HCT116 (cell line): Measurements from ENCODE around the gene GAB2.

Source experiments
- POLR2A ChIP-seq: IDR thresholded peaks from 2 replicates; pipeline ENCODE4 v1.7.0; 2011; ENCODE audit warnings: borderline replicate concordance; ENCODE audit not compliant: insufficient read depth, insufficient read length; ENCODE audit errors: extremely low read depth
- TF ChIP-seq, protein P1 (sequence below), 3 experiments: fragments of 200-600 bp in 1 of 3; sonication (generic) in 1 of 3; IDR thresholded peaks in 2 of 3; conservative IDR thresholded peaks in 1 of 3; 2 replicates each; pipeline ENCODE4 v1.5.1; 2012 to 2017; ENCODE audit warnings: low read depth in 2 of 3, low read length in 2 of 3, antibody characterized with exemption in 1 of 3, borderline replicate concordance in 1 of 3, control low read depth in 1 of 3, mild to moderate bottlenecking in 1 of 3, mixed read lengths in 1 of 3, mixed run types in 1 of 3, moderate library complexity in 1 of 3; ENCODE audit not compliant: insufficient read depth in 1 of 3
- TF ChIP-seq, protein P2 (sequence below): IDR thresholded peaks from 2 replicates; pipeline ENCODE4 v1.6.1; 2012

DNA sequence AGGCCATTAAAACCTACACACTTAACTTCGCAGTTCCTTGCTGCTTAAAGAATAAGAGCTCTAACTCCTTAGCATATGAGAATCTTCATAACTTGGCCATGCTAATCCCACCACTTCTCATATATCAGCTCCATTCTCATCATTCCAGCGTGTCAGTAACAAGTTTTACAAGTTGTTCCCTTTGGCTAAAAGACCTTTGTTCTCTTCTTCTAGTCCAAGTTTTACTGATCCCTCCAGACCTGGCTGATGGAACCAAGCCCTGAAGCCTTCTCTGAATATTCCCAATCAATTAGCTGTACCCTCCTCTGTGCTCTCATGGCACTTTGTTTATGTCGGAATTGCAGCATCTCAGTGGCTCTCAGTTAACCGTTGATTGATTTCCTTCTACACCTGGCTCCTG, 35.8 kb downstream of the GAB2 start:
- TF ChIP-seq, protein P1, sequence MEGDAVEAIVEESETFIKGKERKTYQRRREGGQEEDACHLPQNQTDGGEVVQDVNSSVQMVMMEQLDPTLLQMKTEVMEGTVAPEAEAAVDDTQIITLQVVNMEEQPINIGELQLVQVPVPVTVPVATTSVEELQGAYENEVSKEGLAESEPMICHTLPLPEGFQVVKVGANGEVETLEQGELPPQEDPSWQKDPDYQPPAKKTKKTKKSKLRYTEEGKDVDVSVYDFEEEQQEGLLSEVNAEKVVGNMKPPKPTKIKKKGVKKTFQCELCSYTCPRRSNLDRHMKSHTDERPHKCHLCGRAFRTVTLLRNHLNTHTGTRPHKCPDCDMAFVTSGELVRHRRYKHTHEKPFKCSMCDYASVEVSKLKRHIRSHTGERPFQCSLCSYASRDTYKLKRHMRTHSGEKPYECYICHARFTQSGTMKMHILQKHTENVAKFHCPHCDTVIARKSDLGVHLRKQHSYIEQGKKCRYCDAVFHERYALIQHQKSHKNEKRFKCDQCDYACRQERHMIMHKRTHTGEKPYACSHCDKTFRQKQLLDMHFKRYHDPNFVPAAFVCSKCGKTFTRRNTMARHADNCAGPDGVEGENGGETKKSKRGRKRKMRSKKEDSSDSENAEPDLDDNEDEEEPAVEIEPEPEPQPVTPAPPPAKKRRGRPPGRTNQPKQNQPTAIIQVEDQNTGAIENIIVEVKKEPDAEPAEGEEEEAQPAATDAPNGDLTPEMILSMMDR (IDR thresholded peaks at IDR 0.05 in 2 of 3, conservative IDR thresholded peaks at IDR 0.05 in 1 of 3; ENCODE audit: borderline replicate concordance in 1 of 3, insufficient read depth in 1 of 3, low read depth in 2 of 3, low read length in 2 of 3): no peak
- no peak for TF ChIP-seq POLR2A
- TF ChIP-seq, protein P2, sequence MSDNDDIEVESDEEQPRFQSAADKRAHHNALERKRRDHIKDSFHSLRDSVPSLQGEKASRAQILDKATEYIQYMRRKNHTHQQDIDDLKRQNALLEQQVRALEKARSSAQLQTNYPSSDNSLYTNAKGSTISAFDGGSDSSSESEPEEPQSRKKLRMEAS: no peak
